ENCODE results near the gene OR6C4.

- TF ChIP-seq CTCF (IDR thresholded peaks at IDR 0.05) (no peak), POLR2A (IDR thresholded peaks at IDR 0.05) (no peak)
Observed at GRCh38 chr12:55549302-55549701, at the start of gene OR6C4.
